ENCODE results near the gene RASIP1. TPM values are rescaled to one million over a fixed set of nuclear protein-coding genes. Genes with fewer than 3 reads are reported as not detected.
"Not testable (repeated sequence)": the region's sequence is repeated elsewhere in the genome, so short reads cannot be mapped to it uniquely, and the experiment has no call there.

Gene RASIP1
- total RNA-seq, 2 experiments from 2014 or later = 0.31 to 0.50 TPM

- no peaks in the 10 kb centered on the region for H3K36me3 Mint-ChIP-seq (ENCODE audit: low read depth)
- POLR2A ChIA-PET = interaction anchor here (0.6 kb wide), 1 partner anchor 14 kb away, joined by 3 read pairs; the partner anchor contains the start of gene FGF21
- H3K27ac Mint-ChIP-seq = no peak overlapping the region
- DNase-seq = no peak
- CTCF ChIA-PET = interaction anchor here (1.1 kb wide), 1 partner anchor 22 kb away, joined by 4 read pairs; the partner anchor contains the start of gene IZUMO1
- no peak overlapping the region for H3K4me3 Mint-ChIP-seq
- H3K9me3 Mint-ChIP-seq = no peaks in the 10 kb centered on the region
- no peaks in the 10 kb centered on the region for H3K4me1 Mint-ChIP-seq
- H3K27me3 Mint-ChIP-seq = peaks cover 20% of the 10 kb centered on the region
Measured at GRCh38 chr19:48768994-48769713, 28.7 kb upstream of the RASIP1 start.

GRCh38 chr19:48768171-48768753 is 27.9 kb upstream of the RASIP1 start:
- H3K4me1 Mint-ChIP-seq; H3K36me3 Mint-ChIP-seq (ENCODE audit: low read depth); CTCF ChIA-PET; DNase-seq; POLR2A ChIA-PET; H3K9me3 Mint-ChIP-seq; H3K4me3 Mint-ChIP-seq; H3K27ac Mint-ChIP-seq: not testable (repeated sequence)
- H3K27me3 Mint-ChIP-seq = peaks cover 20% of the 10 kb centered on the region

- H3K4me1 Mint-ChIP-seq; H3K36me3 Mint-ChIP-seq (ENCODE audit: low read depth); POLR2A ChIA-PET; H3K9me3 Mint-ChIP-seq; H3K4me3 Mint-ChIP-seq; CTCF ChIA-PET; DNase-seq; H3K27ac Mint-ChIP-seq: not testable (repeated sequence)
- H3K27me3 Mint-ChIP-seq = peaks cover 21% of the 10 kb centered on the region
Measured at GRCh38 chr19:48765816-48766215, 25.4 kb upstream of the RASIP1 start.

- CTCF ChIA-PET = interaction anchor here (0.6 to 1.4 kb wide), 7 partner anchors 9 to 70 kb away, joined by 3 to 6 read pairs (median 3); partner anchors contain the start of gene FUT1
- no peaks in the 10 kb centered on the region for H3K36me3 Mint-ChIP-seq (ENCODE audit: low read depth)
- H3K9me3 Mint-ChIP-seq = no peaks in the 10 kb centered on the region
- POLR2A ChIA-PET = no interaction called here
- peaks cover 10% of the 10 kb centered on the region for H3K27me3 Mint-ChIP-seq
- peaks cover 9% of the 10 kb centered on the region for H3K4me1 Mint-ChIP-seq
- H3K4me3 Mint-ChIP-seq = no peak overlapping the region
- peak overlapping the region; percentile 62 for H3K27ac Mint-ChIP-seq
- DNase-seq = no peak
Measured at GRCh38 chr19:48760504-48761205, 20.2 kb upstream of the RASIP1 start.

DNA sequence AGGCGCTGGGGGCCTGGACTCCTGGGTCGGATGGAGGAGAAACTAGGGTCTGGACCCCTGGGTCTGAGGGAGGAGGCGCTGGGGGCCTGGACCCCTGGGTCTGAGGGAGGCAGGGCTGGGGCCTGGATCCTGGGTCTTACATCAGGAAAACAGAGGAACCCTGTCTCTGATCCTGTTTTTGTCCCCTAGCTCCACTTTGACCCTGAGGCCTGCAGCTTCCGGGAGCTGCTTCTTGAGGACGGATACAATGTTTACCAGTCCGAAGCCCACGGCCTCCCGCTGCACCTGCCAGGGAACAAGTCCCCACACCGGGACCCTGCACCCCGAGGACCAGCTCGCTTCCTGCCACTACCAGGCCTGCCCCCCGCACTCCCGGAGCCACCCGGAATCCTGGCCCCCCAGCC is 17.3 kb upstream of the RASIP1 start:
- ChIA-PET CTCF (interaction anchor here (0.8 kb wide), 1 partner anchor 9 kb away, joined by 3 read pairs; no protein-coding TSS in a partner anchor), POLR2A (no interaction called here)
- peaks cover 22% of the 10 kb centered on the region for H3K4me1 Mint-ChIP-seq
- peaks cover 27% of the 10 kb centered on the region for H3K27me3 Mint-ChIP-seq
- H3K4me3 Mint-ChIP-seq = no peak overlapping the region
- no peak overlapping the region for H3K27ac Mint-ChIP-seq
- no peaks in the 10 kb centered on the region for H3K36me3 Mint-ChIP-seq (ENCODE audit: low read depth)
- H3K9me3 Mint-ChIP-seq = no peaks in the 10 kb centered on the region
- no peak for DNase-seq

DNA sequence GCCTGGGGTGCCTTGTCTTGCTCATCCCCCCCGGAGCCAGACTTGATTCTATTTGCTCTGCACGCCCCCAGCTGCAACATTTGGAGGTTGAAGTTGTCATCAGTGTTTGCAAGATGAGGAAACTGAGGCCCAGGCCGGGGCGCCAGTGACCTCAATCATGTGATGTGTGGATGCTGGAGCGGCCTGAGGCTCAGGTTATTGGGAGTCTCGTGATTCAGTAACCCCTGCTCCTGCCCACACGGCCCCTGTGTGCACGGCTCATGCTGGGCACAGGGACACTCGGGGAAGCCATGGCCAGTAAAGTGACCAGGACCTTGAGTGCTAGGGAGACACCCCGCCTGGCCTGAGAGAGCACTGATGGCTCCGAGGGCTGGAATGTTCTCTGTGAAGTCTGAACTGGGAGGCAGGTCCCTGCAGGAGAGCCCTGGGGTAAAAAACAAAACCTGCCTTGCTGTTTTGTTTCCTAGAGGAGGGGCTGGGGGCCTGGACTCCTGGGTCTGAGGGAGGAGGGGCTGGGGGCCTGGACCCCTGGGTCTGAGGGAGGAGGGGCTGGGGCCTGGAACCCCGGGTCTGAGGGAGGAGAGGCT is 16.8 kb upstream of the RASIP1 start:
- no peak for DNase-seq
- no peak overlapping the region for H3K4me3 Mint-ChIP-seq
- ChIA-PET POLR2A (no interaction called here), CTCF (no interaction called here)
- no peak overlapping the region for H3K27ac Mint-ChIP-seq
- H3K36me3 Mint-ChIP-seq (ENCODE audit: low read depth) = no peaks in the 10 kb centered on the region
- H3K9me3 Mint-ChIP-seq = no peaks in the 10 kb centered on the region
- H3K4me1 Mint-ChIP-seq = peaks cover 23% of the 10 kb centered on the region
- H3K27me3 Mint-ChIP-seq = peaks cover 25% of the 10 kb centered on the region

DNA sequence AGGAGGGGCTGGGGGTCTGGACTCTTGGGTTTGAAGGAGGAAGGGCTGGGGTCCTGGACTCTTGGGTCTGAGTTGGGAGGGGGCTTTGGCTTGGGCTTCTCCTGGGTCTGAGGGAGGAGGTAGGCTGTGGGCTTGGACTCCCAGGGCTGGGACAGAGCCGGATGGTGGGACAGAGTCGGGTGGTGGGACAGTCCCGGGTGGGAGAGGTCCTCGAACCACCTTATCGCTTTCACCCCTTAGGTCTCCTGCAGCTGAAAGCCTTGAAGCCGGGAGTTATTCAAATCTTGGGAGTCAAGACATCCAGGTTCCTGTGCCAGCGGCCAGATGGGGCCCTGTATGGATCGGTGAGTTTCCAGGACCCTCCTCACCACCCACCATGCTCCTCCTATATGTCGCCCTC is 16.3 kb upstream of the RASIP1 start:
- POLR2A ChIA-PET = no interaction called here
- H3K36me3 Mint-ChIP-seq (ENCODE audit: low read depth) = no peaks in the 10 kb centered on the region
- peaks cover 27% of the 10 kb centered on the region for H3K4me1 Mint-ChIP-seq
- CTCF ChIA-PET = no interaction called here
- no peak for DNase-seq
- peaks cover 28% of the 10 kb centered on the region for H3K27me3 Mint-ChIP-seq
- H3K4me3 Mint-ChIP-seq = no peak overlapping the region
- no peak overlapping the region for H3K27ac Mint-ChIP-seq
- no peaks in the 10 kb centered on the region for H3K9me3 Mint-ChIP-seq

DNA sequence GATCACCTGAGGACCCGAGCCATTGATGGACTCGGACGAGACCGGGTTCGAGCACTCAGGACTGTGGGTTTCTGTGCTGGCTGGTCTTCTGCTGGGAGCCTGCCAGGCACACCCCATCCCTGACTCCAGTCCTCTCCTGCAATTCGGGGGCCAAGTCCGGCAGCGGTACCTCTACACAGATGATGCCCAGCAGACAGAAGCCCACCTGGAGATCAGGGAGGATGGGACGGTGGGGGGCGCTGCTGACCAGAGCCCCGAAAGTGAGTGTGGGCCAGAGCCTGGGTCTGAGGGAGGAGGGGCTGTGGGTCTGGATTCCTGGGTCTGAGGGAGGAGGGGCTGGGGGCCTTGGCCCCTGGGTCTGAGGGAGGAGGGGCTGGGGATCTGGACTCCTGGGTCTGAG is 15.8 kb upstream of the RASIP1 start:
- Mint-ChIP-seq H3K4me1 (peaks cover 29% of the 10 kb centered on the region), H3K4me3 (no peak overlapping the region), H3K27ac (no peak overlapping the region), H3K27me3 (peaks cover 30% of the 10 kb centered on the region), H3K36me3 (ENCODE audit: low read depth) (no peaks in the 10 kb centered on the region), H3K9me3 (no peaks in the 10 kb centered on the region)
- CTCF ChIA-PET = interaction anchor here (1.0 kb wide), 1 partner anchor 86 kb away, joined by 5 read pairs; no protein-coding TSS in a partner anchor
- no peak for DNase-seq
- POLR2A ChIA-PET = no interaction called here

- Mint-ChIP-seq H3K9me3 (no peaks in the 10 kb centered on the region), H3K27me3 (peaks cover 31% of the 10 kb centered on the region), H3K36me3 (ENCODE audit: low read depth) (no peaks in the 10 kb centered on the region), H3K4me1 (peaks cover 31% of the 10 kb centered on the region), H3K4me3 (no peak overlapping the region), H3K27ac (no peak overlapping the region)
- no peak for DNase-seq
- POLR2A ChIA-PET = interaction anchor here (0.6 kb wide), 1 partner anchor 13 kb away, joined by 3 read pairs; no protein-coding TSS in a partner anchor
- CTCF ChIA-PET = interaction anchor here (1.0 kb wide), 1 partner anchor 87 kb away, joined by 5 read pairs; no protein-coding TSS in a partner anchor
Measured at GRCh38 chr19:48755787-48756186, 15.4 kb upstream of the RASIP1 start.

DNA sequence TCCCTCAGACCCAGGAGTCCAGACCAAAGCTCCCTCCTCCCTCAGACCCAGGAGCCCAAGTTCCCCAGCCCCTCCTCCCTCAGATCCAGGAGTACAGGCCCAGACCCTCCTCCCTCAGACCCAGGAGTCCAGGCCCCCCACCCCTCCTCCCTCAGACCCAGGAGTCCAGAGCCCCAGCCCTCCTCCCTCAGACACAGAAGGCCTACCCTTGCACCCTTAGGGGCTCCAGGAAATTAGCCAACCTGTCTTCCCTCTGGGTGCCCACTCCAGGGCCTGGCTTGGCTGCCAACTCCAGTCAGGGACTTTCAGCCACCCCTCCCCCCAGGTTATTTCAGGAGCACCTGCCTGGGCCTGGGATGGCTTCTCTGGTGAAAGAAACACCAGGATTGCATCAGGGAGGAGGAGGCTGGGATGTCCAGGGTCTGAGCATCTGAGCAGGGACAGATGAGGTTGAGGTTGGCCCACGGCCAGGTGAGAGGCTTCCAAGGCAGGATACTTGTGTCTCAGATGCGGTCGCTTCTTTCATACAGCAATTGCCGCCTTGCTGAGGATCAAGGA is 14.8 kb upstream of the RASIP1 start, which contains the start of gene FGF21:
Gene FGF21, plus strand, starts transcription at position 441 of the 558 bp plus-strand sequence. CDS start 713 bp downstream, outside the sequence.
- H3K27me3 Mint-ChIP-seq = peaks cover 26% of the 10 kb centered on the region
- ChIA-PET CTCF (interaction anchor here (1.0 kb wide), 1 partner anchor 87 kb away, joined by 5 read pairs; no protein-coding TSS in a partner anchor), POLR2A (interaction anchor here (0.6 kb wide), 1 partner anchor 14 kb away, joined by 3 read pairs; no protein-coding TSS in a partner anchor)
- H3K4me3 Mint-ChIP-seq = no peak within 1 kb of the TSS
- no peak within 1 kb of the TSS for H3K27ac Mint-ChIP-seq
- DNase-seq = no peak
- peaks cover 24% of the 10 kb centered on the region for H3K4me1 Mint-ChIP-seq
- no peaks in the 10 kb centered on the region for H3K36me3 Mint-ChIP-seq (ENCODE audit: low read depth)
- no peaks in the 10 kb centered on the region for H3K9me3 Mint-ChIP-seq

DNA sequence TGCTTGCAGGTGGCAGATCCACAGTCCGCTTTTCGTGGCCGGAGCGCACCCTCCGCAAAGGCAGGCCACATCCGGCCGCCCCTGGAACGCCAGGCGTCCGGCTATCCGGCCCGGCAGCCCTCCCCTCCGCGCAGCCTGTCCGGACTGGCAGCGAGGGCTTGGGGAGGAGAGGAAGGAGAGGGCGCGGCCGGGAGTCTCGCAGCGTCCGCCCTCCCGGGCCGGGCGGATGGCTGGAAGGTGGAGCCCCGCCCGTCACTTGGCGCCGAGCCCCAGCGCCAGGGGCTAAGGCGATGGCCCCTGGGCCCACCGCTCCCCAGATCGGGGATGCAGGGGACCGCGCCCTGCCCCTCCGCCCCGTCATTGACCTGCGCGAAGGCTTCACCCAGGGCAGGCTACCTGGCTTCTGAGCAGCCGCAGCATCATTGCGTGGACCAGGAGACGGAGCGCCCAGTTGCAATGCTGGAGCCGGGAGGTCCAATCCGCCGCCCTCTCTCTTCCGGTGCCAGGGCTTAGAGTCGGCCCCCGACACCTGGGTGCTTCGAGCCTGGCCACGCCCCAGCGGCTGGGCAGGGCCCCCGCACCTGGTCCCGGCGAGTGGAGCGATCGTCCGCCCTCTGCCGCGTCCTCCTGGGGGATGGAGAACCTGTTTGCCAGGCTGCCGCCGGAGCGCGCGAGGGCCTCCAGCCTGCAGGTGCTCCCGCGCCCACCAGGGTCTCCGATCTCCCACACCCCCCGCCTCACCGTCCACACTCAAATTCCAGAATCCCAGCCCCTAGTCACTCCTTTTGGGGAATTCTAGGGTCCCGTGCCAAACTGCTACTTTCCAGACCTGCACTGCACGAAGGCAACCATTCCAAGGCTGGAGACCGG is 12.3 kb upstream of the RASIP1 start, which contains the start of gene FUT1:
Gene FUT1, minus strand, starts transcription at position 146 of the 870 bp plus-strand sequence. CDS start 1,360 bp downstream, outside the sequence.
- peaks cover 23% of the 10 kb centered on the region for H3K4me1 Mint-ChIP-seq
- CTCF ChIA-PET = interaction anchor here (0.9 to 1.1 kb wide), 2 partner anchors 8 to 43 kb away, joined by 3 read pairs; no protein-coding TSS in a partner anchor
- peak within 1 kb of the TSS; percentile 72 for H3K4me3 Mint-ChIP-seq
- H3K27ac Mint-ChIP-seq = peak within 1 kb of the TSS; percentile 57
- H3K9me3 Mint-ChIP-seq = no peaks in the 10 kb centered on the region
- peak; percentile 26 for DNase-seq
- no peaks in the 10 kb centered on the region for H3K36me3 Mint-ChIP-seq (ENCODE audit: low read depth)
- POLR2A ChIA-PET = no interaction called here
- H3K27me3 Mint-ChIP-seq = peaks cover 26% of the 10 kb centered on the region
